DND-41 (cell line): Measurements from ENCODE around the gene KAZN.

Experiments
- ATAC-seq: fragments of 200-7000 bp; cut with Tn5 transposase; 3 replicates; pipeline ENCODE4 v1.9.1; 2021; ENCODE audit warnings: low read depth; ENCODE audit not compliant: insufficient read depth
- DNase-seq: peaks from one replicate; pipeline ENCODE4 v3.0.0-alpha.2; 2020
- H2AFZ ChIP-seq: 2 replicates; pipeline ENCODE4 v1.6.0; 2012; ENCODE audit warnings: low read depth, low read length
- H3K27ac ChIP-seq: 2 replicates; pipeline ENCODE4 v1.5.1; 2012; ENCODE audit warnings: low read length, inconsistent platforms
- H3K27me3 ChIP-seq: fragments of 200-600 bp; sonication (generic); 2 replicates; pipeline ENCODE4 v1.6.0; 2012; ENCODE audit warnings: low read length, mild to moderate bottlenecking, inconsistent platforms; ENCODE audit not compliant: insufficient read depth, poor library complexity
- H3K36me3 ChIP-seq: 2 replicates; pipeline ENCODE4 v1.5.1; 2012; ENCODE audit warnings: low read length, inconsistent platforms; ENCODE audit not compliant: insufficient read depth
- H3K4me1 ChIP-seq: 2 replicates; pipeline ENCODE4 v1.5.1; 2012; ENCODE audit warnings: mild to moderate bottlenecking, low read length; ENCODE audit not compliant: insufficient read depth
- H3K4me2 ChIP-seq: 2 replicates; pipeline ENCODE4 v1.6.0; 2012; ENCODE audit warnings: mild to moderate bottlenecking, moderate library complexity, low read length, inconsistent platforms; ENCODE audit not compliant: insufficient read depth
- H3K4me3 ChIP-seq, 2 experiments: fragments of 200-600 bp in 1 of 2; shearing (Covaris generic) in 1 of 2; 2 replicates each; pipeline ENCODE4 v1.5.1; 2012 to 2016; ENCODE audit warnings: inconsistent platforms in 2 of 2, low read length in 2 of 2, mild to moderate bottlenecking in 2 of 2, low read depth in 1 of 2, moderate library complexity in 1 of 2
- H3K79me2 ChIP-seq: 2 replicates; pipeline ENCODE4 v1.6.0; 2012; ENCODE audit warnings: low read length, inconsistent platforms; ENCODE audit not compliant: insufficient read depth
- H3K9ac ChIP-seq: 2 replicates; pipeline ENCODE4 v1.6.0; 2012; ENCODE audit warnings: low read depth, mild to moderate bottlenecking, inconsistent platforms, low read length, moderate library complexity
- H3K9me3 ChIP-seq: 2 replicates; pipeline ENCODE4 v1.5.1; 2012; ENCODE audit warnings: low read length, moderate library complexity, mild to moderate bottlenecking, inconsistent platforms; ENCODE audit not compliant: insufficient read depth, severe bottlenecking
- H4K20me1 ChIP-seq: 2 replicates; pipeline ENCODE4 v1.6.0; 2012; ENCODE audit warnings: low read length; ENCODE audit not compliant: insufficient read depth
- CTCF ChIP-seq: IDR thresholded peaks from 2 replicates; pipeline ENCODE4 v1.5.1; 2012; ENCODE audit warnings: borderline replicate concordance, low read length, moderate library complexity, mild to moderate bottlenecking; ENCODE audit not compliant: poor library complexity, severe bottlenecking; ENCODE audit errors: extremely low read depth
- EZH2 ChIP-seq: IDR thresholded peaks from 3 replicates; pipeline ENCODE4 v1.6.1; 2012; ENCODE audit warnings: borderline replicate concordance, low read depth, mild to moderate bottlenecking, moderate library complexity, low read length, inconsistent platforms; ENCODE audit not compliant: severe bottlenecking

Gene KAZN

GRCh38 chr1:15155888-15156741 is 557.6 kb downstream of the KAZN start:
- no peaks in the 10 kb centered on the region for H3K79me2 ChIP-seq
- no peaks in the 10 kb centered on the region for H3K36me3 ChIP-seq
- peak overlapping the region; percentile 53 for H3K4me2 ChIP-seq
- H3K9me3 ChIP-seq = no peaks in the 10 kb centered on the region
- H3K4me3 ChIP-seq = peak overlapping the region in 1 of 2 experiments; percentile 15; a peak in 1 of 4 replicates
- peak overlapping the region; percentile 45 for H3K27ac ChIP-seq
- H3K9ac ChIP-seq = peak overlapping the region; percentile 12; the same call in 1 of the 2 replicates
- ATAC-seq (peak; percentile 93), DNase-seq (peak; percentile 65)
- H3K4me1 ChIP-seq = peaks cover 19% of the 10 kb centered on the region
- peaks cover 25% of the 10 kb centered on the region for H3K27me3 ChIP-seq
- TF ChIP-seq CTCF (no peak), EZH2 (no peak)
- H4K20me1 ChIP-seq = peaks cover 3% of the 10 kb centered on the region; the same call in 1 of the 2 replicates
- H2AFZ ChIP-seq = peak overlapping the region; percentile 71

DNA sequence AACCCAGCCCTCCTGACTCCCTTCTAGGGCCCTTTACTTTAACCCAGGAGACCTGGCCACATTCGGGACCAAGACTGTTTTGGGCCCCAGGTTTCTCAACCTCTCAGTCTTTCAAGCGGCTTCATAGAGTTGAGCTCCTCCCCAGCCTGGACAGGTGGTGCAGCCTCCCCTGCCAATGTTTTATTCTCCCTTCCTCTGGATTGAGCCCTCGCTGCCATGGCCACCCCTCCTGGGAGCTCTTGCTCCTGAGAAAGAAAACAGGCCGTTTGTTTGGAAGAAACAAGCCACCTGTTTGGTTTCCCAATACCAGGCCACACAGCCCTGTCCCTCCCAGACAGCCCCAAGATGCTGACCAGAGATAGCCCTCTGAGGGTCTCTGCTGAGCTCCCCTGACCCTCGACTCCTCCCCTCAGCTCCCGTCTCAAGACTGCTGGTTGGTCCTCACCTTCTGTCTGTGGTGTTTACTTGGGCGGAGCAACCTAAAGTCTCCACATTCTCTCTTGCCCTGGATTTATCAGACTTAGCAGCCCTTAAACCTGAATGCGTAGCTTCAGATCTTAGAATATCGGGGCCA is 558.4 kb downstream of the KAZN start:
- ATAC-seq = no peak; the same call in 2 of the 3 replicates
- H3K27ac ChIP-seq = peak overlapping the region; percentile 45; the same call in 1 of the 2 replicates
- H3K27me3 ChIP-seq = peaks cover 18% of the 10 kb centered on the region
- peaks cover 19% of the 10 kb centered on the region for H3K4me1 ChIP-seq
- H3K4me3 ChIP-seq = no peak overlapping the region
- no peaks in the 10 kb centered on the region for H3K9me3 ChIP-seq
- peak overlapping the region; percentile 71 for H2AFZ ChIP-seq
- H3K9ac ChIP-seq = no peak overlapping the region; the same call in 1 of the 2 replicates
- DNase-seq = no peak
- no peaks in the 10 kb centered on the region for H3K36me3 ChIP-seq
- H3K79me2 ChIP-seq = no peaks in the 10 kb centered on the region
- H3K4me2 ChIP-seq = peak overlapping the region; percentile 53
- H4K20me1 ChIP-seq = no peaks in the 10 kb centered on the region
- TF ChIP-seq CTCF (no peak), EZH2 (no peak)

- H3K36me3 ChIP-seq = no peaks in the 10 kb centered on the region
Observed at GRCh38 chr1:15157524-15158399, 559.3 kb downstream of the KAZN start.

More at GRCh38 chr1:15157524-15158399, 559.3 kb downstream of the KAZN start:
- ATAC-seq (no peak), DNase-seq (no peak)
- H4K20me1 ChIP-seq = no peaks in the 10 kb centered on the region
- peaks cover 19% of the 10 kb centered on the region for H3K4me1 ChIP-seq
- H3K79me2 ChIP-seq = no peaks in the 10 kb centered on the region
- H3K27ac ChIP-seq = no peak overlapping the region
- H2AFZ ChIP-seq = no peak overlapping the region; the same call in 1 of the 2 replicates
- TF ChIP-seq CTCF = no peak
- no peaks in the 10 kb centered on the region for H3K9me3 ChIP-seq
- H3K4me2 ChIP-seq = no peak overlapping the region
- H3K27me3 ChIP-seq = peaks cover 9% of the 10 kb centered on the region
- no peak overlapping the region for H3K9ac ChIP-seq
- no peak overlapping the region for H3K4me3 ChIP-seq
